HG02938 (cell line): Measurements from ENCODE around the gene PTPRH.
"Not testable (repeated sequence)": the region's sequence is repeated elsewhere in the genome, so short reads cannot be mapped to it uniquely, and the experiment has no call there.

ENCODE experiments used
- ATAC-seq: cut with Tn5 transposase; IDR thresholded peaks from one replicate; pipeline ENCODE4 v1.9.1; 2021; ENCODE audit warnings: mild to moderate bottlenecking, moderate library complexity; ENCODE audit not compliant: unreplicated experiment

PTPRH gene

DNA sequence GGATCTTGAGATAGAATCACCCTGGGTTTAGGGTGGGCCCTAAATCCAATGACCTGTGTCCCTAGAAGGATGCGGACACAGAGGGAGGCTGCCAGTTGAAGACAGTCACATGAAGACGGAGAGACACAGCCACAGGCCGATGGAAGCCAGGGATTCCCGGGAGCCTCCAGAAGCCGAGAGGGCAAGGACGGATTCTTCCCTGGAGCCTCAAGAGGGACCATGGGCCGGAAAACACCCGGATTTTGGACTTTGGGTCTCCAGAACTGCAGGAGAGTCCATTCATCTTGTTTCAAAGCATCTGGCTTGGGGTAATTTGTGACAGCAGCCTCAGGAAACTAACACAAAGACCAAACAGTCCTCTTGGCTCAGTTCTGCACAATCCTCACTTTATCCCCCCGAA is 17.0 kb upstream of the PTPRH start:
- ATAC-seq: no peak

DNA sequence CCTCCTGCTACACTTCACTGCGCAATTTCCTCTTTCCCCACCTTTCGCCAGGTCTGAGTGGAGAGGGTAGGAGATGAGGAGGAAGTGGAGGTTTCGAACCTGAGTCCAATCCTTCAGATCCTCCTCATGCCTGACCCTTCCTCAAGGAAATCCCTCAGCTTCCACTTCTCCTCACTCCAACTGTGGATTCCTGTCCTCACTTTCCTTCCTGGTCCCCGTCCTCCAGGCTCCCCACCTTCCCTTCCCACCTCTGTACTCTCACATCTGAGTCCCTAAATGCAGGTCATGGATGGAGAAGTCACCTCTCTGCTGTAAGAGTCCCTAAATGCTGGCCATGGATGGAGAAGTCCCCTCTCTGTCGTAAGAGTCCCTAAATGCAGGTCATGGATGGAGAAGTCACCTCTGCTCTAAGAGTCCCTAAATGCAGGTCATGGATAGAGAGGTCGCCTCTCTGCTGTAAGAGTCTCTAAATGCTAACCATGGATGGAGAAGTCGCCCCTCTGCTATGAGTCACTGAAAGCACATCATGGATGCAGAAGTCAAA is 16.2 kb upstream of the PTPRH start:
- no peak for ATAC-seq

DNA sequence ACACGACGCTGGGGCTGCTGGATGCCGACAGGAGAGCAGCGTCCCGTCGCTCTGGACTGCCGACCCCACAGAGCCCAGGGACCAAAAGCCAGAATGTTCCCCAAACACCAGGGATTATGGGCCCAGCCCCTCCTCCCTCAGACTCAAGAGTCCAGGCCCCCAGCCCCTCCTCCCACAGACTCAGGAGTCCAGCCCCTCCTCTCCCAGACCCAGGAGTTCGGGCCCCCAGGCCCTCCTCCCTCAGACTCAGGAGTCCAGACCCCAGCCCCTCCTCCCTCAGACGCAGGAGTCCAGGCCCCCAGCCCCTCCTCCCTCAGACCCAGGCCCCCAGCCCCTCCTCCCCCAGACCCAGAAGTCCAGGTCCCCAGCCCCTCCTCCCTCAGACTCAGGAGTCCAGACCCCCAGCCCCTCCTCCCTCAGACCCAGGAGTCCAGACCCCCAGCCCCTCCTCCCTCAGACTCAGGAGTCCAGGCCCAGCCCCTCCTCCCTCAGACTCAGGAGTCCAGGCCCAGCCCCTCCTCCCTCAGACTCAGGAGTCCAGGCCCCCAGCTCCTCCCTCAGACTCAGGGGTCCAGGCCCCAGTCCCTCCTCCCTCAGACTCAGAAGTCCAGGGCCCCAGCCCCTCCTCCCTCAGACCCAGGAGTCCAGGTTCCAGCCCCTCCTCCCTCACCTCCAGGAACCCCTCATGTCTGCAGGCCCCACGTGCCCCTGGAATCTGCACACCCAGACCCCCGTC is 15.5 kb upstream of the PTPRH start:
- ATAC-seq: not testable (repeated sequence)

DNA sequence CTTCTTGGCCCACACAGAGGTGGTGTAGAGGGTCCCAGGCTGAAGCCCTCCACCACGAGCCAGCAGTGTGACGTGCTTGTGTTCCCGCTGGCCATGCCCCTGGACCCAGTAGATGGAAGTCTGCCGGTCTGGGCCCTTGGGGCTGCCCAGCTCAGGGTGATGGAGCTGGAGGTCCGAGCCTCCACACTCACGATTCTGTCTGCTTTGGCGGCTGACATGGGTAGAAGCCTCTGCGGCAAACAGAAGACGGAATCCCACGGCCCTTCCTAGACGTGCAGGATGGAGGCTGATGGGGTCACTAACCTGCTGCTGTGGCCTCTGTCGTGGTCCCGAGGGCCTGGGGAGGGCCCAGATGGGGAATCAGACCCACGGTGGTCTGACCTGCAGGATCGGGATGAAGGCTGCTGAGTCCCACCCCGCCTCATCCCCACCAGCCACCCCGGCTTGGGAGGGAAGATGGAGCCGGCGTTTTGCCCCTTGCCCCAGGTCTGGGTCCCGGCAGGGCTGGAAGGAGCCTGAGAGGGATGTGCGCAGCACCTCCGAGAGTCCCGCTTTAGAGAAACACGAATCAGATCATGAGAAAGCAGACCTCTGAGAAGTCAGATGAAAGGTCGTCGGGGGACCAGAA is 14.9 kb upstream of the PTPRH start:
- no peak for ATAC-seq

DNA sequence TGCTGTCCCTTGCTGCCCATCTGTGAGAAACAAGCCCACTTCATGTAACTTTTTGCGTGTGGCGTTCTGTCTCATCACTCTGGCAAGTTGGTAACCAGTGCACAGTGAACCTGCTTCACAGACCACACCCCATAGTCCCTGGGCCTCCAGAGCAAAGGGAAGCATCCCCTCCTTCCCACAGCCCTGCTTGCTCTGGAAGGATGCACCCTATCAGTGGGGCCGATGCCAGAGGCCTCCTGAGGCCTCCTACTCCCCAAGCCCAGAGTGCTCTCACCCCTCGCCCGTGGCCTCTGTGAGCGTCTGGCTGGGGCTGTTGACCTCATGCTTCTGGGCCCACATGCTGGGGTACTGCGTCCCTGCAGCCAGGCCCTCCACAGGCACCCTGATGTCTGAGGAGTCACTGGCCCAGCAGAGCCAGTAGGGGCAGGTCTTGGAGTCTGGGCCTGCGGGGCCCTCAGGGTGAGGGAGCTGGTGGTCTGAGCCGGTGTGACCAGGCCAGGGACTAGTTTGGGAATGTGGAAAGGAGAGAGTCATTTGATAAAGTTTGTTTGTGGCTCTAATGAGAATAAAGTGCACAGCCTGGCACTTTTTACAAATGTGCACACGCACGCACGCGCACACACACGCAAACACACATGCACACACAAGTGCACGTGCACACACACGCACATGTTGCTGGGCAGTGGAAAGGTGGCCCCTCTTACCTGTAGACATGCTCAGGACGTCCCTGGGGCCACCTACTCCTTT is 14.2 kb upstream of the PTPRH start:
- no peak for ATAC-seq

DNA sequence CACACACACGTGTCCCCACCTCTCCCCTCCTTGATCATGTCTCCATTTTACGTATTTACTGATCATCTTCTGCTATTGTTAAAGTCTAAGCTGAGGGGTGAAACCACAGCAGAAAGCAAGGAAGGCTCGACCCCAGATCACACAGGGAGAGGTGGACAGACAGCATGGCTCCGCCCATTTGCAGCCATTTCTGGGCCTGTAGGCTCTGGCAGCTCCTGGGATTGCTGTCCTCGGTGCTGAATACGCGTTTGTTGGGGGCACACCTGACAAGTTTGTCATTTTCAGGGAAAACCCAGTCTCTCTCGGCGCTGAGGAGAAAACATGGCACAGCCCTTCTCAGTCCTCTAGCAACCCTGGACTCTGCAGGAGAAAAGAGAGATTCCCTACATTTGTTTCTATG is 11.2 kb upstream of the PTPRH start:
- no peak for ATAC-seq

DNA sequence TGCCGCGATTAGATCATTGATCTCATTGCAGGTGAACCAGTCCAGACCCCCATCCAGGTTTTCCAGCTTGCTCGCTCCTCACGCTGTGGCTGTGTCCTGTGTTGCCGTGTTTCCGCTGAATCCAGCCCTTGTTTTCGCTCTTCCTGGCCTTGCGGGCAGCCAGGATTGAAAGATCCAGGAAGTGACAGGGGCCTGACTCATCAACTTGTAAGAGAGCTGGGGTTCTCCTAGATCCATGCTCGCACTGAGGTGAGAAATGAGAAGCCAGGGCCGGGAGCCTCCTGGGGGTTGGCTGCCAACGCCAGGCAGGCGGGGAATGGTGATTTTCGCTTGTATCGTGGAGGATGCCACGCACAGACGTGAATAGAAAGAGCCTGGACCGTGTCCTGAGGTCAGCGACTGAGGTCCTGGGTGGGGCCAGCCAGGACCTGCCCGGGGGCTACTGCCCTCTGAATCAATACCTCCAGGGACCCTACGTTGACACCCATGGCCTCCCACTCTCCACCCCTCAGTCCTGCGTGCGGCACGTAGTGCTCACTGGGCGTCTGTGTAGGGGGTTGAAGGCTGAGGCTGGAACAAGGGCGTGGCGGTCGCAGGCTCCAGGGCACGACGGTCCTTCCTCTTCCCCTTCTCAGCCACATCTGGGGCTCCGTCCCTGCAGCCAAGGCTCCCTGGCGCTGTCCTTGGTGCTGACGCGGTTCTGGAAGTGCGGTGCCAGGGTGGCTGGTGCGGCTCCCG is 7.3 kb upstream of the PTPRH start:
- no peak for ATAC-seq

DNA sequence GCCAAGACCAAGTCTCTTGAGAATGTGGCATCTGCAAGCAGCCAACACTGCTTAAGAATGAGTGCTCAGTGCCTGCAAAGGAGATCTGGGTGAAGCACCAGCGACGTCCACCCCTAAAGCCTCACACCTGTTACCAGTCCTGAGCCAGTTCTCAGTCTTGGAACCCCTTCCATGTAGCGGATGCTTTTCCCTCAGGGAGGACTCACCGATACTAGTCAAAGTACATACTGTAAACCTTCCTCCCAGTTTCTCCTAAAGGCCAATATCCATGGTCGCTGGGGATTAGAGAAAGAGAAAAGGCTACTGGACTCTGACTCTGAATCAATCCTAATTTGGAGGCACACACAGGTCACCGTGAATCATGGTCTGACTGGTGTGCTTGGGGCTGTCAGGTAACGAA is 4.2 kb upstream of the PTPRH start:
- no peak for ATAC-seq

DNA sequence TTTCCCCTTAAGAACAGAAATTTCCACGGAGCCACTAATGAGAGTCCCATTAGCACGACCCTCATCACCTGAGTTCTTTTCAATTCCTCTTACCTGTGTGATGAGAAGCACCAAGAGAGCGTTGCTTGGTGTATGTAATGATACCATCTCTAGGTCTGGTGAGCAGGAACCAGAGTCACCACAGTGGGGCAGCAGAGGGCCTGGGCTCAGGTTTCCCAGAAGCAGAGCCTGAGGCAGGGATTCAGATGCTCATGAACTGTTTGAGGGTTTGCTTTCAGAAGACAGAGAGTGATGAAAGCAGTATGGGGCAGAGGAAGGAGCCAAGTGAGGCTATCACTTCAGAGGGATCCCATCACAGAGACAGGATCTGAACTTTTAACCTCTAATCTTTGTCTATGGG is 3.1 kb upstream of the PTPRH start:
- ATAC-seq: no peak

DNA sequence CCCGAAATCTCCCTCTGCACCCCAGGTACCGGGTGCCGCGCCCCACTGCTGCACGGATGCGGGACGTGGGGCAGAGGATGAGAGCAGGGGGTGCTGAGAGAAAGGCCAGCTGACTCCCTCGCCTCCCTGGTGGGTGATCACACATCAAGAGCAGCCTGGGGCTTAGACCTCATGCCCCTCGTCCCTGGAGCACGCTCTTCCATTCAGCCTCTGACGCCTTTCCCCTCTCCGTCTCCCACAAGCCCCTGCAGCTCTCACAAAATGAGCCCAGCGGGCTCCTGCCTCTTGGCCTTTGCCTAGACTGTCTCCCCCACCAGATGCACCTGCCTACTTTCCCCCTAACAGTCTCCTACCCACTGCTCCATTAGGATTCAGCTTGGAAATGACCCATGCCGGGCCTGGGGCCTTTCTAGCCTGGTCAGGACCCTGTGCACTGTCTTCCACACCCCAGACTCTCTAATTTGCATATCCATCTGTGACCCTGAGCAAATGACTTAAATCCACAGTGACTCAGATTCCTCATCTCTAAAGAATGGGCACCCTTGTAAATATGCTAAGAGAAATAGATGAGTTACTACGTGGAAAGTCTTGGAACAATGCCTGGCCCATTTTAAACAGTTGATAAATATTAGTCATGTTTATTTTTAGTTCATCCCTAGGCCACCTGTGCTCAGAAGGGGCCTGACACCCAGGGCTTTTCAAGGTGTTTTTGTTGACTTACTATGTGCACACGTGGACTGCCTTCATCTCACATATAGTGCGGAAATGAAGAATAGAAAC is 582 bp upstream of the PTPRH start:
- ATAC-seq: no peak

DNA sequence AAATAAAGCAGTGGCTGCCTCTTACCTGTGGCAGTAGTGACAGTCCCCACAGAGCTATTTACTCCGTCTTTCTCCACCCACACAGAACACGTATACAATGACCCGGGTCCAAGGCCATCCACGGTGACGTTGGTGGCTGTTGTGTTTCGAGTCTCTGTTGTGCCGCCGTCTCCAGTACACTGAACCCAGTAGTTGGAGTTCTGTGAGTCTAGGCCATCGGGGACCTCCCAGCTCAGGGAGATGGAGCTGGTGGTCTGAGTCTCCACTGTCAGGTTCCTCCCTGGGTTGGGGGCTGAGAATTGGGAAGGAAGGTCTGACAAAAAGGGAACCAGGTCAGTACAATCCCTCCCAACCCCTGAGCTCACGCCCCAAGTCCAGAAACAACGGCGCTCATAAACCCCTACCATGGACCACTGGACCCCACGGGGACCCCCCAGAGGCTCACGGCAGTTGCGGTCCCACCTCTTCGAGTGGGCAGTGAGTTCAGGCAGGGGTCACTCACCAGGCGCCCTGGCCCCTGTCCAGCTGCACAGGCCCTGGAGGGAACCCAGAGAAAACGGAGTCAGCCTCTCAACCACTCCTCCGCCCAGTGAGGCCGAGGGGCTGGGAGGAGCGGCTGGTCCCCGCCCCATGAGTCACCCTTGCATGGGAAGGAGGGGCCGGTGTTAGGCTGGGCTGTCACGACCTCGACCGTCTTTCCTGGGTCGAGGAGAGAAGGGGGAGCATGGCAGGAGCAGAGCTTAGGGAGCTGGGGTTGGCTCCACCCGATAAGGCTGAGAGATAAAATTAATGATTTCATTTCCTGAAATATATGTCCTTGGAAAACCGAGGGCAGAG is 2.4 kb downstream of the PTPRH start:
- no peak for ATAC-seq

DNA sequence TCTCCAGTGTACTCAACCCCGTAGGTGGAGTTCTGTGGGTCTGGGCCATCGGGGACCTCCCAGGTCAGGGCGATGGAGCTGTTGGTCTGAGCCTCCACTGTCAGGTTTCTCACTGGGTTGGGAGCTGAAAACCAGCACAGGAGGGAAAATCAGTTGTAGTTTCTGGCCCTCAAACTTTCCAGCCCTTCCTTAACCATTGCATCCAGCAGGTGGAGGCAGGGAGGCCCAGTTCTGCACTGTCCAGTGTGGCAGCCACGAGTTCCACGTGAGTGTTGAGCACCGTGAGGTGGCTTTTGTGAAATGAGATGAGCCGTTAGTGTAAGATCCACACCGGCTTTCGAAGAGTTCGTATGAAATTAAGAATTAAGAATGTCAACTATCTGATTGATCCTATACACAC is 7.1 kb downstream of the PTPRH start:
- ATAC-seq: not testable (repeated sequence)

DNA sequence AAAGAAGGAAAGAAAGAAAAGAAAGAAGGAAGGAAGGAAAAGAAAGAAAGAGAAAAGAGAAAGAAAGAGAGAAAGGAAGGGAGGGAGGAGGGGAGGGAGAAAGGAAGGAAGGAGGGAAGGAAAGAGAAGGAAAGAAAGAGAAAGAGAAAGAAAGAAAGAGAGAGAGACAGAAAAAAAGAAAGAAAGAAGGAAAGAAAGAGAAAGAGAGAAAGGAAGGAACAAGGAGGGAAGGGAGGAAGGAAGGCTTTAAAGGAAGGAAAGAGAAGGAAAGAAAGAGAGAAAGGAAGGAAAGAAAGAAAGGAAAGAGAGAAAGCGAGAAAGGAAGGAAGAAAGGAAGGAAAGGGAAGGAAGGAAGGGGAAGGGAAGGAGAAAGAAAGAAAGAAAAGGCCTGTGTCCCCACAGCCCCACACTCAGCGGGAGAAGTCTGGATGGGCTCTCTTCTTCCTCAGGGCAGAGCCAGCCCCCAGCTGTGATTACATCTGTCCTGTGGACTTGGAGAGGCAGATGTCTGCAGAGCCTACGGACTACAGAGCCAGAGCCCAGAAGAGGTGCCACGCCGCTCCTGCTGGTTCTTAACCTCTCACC is 9.6 kb downstream of the PTPRH start:
- no peak for ATAC-seq

DNA sequence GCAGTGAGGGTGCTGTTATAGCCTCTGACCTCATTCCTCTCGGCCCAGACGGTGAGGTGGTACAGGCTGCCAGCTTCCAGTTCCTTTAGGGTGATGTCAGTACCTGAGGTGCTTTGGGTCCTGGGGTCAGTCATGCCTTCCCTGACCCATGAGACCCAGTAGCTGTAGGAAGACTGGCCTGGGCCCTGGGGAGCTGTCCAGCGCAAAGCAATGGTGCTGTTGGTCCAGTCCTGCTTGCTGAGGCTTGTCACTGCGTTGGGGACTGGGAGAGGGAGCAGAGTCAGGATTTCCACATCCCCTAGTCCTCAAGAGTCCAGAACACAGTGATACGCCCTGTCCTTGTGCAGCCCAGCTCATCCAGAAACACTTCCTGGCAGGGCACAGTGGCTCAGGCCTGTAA is 10.7 kb downstream of the PTPRH start:
- ATAC-seq: no peak

DNA sequence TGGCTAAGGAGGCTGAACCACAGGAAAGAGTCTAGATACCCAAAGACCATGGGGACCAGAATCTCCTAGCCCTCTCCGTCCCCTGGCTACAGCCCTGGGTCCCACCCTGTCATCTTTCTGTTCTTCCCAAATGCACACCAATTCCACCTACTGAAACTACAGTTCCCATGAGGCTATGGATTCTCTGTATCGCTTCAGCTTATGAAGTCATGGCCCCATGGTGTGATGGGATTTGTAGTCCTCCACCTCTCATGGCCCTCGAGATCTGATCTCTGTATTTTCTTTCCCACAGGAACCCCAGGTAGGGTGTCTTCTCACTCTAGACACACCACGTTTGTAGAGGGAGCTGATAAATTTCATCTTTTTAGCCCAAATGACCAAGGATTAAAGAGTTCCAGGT is 11.8 kb downstream of the PTPRH start:
- no peak for ATAC-seq

DNA sequence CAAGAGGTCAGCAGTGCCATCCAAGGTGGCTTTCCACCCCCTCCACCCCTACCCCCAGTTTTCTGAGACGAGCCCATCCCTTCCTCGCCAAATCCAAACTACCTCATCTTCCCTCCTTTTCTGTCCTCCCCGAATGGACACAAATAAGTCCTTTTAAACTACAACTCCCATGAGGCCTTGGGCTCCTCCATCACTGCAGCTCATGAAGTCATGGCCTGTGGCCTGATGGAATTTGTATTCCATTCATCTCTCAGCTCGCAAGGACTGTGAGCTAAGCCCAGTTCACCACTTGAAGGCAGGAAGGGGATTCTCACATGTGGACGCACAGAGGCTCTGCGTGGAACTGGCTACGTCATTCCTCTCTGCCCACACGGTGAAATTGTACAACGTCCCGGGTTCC is 12.5 kb downstream of the PTPRH start:
- ATAC-seq: no peak

DNA sequence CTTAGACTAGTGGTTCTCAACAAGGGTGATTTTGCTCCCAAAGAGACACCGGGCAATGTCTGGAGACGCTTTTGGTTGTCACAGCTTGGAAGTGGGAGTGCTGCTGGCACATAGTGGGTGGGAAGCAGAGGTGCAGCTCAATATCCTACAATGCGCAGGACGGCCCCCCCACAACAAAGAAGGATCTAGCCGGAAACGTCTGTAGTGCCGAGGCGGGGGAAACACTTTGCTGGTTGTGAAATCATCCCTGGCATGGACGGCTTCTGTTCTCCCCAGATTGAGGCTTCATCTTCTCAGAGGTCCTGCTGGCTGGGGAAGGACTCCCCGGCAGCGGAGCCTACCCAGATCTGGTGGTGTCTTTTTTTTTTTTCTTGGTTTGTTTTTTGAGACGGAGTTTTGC is 15.8 kb downstream of the PTPRH start:
- no peak for ATAC-seq

DNA sequence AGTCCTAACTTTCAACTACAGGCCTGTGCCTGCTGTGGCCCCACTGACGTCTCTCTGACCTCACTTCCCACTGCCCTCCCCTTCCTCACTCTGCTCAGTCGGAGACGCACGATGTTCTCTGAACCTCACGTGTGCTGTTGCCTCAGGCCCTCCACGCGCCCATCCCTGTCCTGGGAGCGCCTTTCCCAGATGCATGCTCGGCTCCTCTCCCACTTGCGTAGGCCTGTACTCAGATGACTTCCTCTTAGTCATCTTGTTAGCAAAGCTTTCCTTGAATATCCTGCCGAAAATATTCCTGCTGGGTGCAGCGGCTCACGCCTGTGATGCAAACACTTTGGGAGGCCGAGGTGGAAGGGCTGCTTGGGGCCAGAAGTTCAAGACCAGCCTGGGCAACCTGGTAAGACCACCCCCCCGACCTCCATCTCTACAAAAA is 19.9 kb downstream of the PTPRH start:
- ATAC-seq: no peak

DNA sequence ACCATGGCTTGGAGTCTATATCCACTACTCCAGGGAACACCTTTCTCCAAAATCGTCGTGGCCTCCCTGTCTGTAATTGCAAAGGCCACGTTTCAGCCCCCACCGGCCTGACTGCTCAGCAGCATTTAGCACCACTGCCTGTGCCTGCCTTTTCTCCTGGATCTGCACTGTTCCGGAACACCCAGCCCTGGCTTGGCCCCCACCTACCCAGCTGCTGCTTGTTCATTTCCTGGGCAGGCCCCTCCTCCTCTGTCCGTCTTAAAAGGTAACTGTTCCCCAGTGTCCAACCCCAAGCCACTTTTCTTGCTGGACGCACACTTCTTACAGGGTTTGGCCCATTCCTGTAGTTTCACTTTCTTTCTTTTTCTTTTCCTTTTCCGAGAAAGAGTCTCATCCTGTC is 20.7 kb downstream of the PTPRH start:
- no peak for ATAC-seq
